Brain pericyte (primary cell): ENCODE data around the gene IFT122.
"Not testable (repeated sequence)": the region's sequence is repeated elsewhere in the genome, so short reads cannot be mapped to it uniquely, and the experiment has no call there.

Experiments
- DNase-seq: peaks from one replicate; pipeline ENCODE4 v3.0.0-alpha.2; 2012; ENCODE audit warnings: low read depth, low spot score

IFT122 gene

DNA sequence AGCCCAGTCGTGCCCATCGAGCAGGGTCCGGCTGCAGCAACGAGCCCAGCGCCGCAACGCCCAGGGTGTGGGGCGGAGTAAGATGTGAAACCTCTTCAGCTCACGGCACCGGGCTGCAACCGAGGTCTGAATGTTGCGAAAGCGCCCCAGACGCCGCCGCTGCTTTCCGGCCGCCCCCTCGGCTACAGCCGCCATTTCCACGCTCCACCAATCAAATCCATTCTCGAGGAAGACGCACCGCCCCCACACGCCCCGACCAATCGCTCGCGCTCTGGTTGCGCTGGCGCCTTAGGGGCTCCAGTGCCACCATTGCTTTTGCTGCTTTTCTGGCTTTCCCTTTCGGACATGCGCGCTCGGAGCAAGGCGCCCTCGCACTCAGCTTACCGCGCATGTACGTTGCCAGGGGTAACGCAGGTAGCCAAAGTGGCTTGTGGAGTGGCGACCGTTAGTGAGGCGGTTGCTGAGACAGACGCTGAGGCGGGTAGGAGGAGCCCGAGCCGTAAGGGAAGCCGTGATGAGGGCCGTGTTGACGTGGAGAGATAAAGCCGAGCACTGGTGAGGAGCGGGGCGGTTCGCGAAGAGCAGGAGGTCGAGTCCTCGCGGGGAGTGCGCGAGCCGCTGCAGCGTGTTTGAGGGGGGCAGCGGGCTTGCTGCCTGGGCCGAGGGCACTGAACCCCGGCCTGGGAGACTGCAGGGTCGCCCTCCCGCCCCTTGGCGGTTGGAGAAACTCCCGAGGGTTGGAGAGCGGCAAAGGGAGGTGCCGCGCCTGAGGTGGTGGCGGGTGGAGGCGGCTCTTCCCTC, at the start of gene IFT122, which contains the start of gene MBD4:
Gene IFT122, plus strand, starts transcription at position 408 of the 801 bp plus-strand sequence. Its CDS starts 107 bp downstream, at position 515.
Gene MBD4, minus strand, starts transcription at position 132 of the 801 bp plus-strand sequence. Its CDS starts 115 bp downstream, at position 17.
- peak; percentile 98 for DNase-seq

- not testable (repeated sequence) for DNase-seq
Observed at GRCh38 chr3:129391583-129391982, 48.4 kb upstream of the IFT122 start.

GRCh38 chr3:129392106-129392887, 47.7 kb upstream of the IFT122 start:
- DNase-seq = not testable (repeated sequence)

DNA sequence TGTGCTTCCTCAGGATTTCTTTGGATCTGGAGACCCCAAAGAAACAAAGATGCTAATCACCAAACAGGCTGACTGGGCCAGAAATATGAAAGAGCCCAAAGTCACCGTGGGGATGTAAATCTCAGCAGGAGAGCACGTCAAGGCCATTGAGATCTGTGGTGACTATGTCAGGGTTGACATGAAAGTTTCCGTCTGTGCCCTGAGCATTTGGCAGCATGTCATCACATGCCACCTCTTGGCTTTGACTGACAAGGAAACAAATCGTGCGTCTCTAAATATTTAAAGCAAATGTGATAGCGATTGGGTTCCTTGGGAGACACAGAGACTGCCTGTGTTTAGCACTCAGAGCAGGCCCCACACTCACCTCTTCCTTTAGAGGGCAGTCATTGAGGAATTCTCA, 46.8 kb upstream of the IFT122 start:
- no peak for DNase-seq

DNA sequence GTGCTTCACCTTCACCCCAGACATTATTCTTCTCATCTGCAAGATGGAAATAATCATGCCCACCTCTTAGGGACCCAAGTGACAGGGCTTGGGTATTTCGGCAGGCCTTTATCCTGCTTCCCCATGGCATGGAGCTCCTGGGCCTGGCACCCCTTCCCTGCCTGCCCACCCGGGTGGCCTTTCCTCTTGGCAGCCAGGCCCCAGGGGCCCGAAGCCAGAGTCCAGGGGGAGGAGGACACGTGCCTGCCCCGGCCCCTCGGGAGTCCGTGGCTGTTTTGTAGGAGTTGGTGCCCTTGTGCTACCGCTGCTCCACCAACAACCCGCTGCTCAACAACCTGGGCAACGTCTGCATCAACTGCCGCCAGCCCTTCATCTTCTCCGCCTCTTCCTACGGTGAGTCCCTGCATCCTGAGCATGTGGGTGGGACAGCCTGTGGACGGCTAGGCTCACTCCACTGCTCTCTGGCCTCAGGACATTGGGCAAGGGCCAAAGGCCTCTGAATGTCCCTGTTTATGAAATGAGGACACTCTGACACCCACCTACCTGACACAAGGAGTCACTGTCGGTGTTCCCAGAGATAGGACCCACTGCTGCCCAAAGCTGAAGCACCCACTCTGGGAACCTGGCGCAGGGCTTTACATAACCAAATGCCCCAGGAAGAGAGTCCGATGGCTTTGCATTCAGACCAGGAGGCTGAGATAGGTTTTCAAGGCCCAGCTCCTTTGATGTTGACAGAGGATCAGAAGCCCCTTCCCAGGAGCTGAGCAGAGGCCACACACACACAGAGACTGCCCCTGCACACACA, 46.1 kb upstream of the IFT122 start:
- not testable (repeated sequence) for DNase-seq

DNA sequence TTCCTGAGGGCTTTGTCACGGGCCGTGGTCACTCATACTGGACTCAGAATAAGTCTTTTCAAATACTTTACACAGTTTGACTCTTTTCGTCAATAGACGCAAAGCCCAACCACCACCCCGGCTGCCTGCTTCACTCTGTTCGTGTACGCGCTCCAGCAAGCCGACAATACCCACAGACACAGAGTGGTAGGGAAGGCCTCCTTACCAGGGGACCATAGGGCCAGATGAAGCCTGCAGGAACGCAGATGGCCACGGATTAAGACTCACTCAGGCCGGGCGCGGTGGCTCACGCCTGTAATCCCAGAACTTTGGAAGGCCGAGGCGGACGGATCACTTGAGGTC, 41.2 kb upstream of the IFT122 start:
- no peak for DNase-seq

DNA sequence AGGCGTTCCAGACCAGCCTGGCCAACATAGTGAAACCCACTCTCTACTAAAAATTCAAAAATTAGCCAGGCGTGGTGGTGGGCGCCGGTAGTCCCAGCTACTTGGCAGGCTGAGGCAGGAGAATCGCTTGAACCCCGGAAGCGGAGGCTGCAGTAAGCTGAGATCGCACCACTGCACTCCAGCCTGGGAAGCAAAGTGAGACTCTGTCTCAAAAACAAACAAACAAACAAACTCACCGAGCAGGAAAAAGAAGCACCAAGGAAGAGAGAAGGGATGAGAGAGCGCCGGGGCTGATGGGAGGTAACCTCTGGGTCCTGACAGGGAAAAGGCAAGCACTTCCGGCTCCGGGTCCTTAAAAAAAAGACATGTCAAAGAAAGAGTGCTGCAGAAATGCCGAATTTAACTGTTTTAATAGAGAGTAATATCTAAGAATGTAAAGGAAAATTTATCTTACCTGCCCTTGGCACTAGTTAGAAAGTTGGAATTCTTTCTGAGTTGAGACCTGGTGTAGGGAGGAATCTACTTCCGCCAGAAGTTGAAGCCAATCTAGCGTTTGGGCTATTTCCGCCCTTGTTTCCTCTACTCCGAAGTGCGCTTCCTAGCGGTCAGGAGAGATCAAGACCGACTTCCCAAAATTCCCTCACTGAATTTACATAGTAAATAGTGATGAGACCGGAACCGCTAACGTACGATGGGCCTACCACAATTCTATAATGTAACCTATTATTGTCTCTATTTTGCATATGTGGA, 40.7 kb upstream of the IFT122 start:
- peak; percentile 88 for DNase-seq

- DNase-seq = no peak
Observed at GRCh38 chr3:129399895-129400357, 40.1 kb upstream of the IFT122 start.

DNA sequence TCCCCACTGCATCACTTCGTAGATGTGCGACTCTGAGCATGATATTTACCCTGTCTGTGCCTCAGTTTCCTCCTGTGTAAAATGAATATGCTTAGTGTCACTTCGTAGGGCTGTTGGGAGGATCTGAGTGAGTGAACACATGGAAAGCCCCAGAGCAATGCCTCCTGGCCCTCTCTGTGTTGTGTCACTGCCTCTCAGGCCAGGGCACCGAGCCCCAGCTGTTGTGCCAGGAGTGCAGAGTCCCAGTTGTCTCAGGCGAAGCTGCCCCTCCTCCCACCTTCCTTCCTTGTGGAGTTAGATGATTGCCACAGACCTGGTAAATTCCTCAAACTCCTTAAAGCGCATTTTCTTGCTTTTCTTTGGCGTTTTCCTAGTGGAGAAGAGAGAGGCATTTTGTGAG, 37.8 kb upstream of the IFT122 start:
- DNase-seq = no peak

GRCh38 chr3:129402616-129403015, 37.4 kb upstream of the IFT122 start:
- no peak for DNase-seq

DNA sequence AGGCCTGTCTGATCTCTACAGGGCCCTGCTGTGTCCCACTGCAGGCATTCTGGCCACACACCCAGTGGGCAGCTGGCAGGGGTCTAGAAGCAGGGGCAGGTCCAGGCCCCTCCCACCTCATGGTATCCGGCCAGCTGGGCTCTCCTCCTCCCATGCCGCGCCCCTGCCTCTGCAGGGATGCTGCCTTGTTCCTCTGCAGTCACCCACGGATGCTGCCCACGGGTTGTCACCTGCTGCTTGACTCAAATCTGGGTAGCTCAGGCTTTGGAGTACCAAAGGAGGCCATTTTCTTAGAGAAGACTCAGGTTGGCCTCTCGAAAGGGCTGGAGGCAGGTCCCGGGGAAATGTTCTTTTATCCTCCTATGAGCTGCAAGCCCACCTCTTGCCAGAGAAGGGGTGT, 36.6 kb upstream of the IFT122 start:
- DNase-seq = no peak

DNA sequence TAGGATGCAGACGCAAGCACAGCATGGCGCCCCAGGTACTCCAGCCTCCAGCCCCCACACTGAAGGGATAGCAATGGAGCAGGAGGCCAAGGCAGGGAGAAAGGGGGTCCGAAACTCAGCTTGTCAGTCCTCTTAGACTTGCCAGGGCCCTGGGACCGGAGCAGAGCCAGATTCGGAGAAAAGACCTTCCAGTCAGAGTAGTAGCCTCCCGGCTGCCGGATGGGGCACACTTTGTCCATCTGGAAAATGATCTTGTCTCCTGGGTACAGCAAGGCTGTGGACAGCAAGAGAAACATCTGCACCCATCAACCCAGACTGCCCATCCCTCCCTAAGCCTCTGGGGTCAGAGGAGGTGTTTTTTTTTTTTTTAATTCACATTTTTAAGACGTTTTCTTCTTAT, 35.9 kb upstream of the IFT122 start:
- no peak for DNase-seq

DNA sequence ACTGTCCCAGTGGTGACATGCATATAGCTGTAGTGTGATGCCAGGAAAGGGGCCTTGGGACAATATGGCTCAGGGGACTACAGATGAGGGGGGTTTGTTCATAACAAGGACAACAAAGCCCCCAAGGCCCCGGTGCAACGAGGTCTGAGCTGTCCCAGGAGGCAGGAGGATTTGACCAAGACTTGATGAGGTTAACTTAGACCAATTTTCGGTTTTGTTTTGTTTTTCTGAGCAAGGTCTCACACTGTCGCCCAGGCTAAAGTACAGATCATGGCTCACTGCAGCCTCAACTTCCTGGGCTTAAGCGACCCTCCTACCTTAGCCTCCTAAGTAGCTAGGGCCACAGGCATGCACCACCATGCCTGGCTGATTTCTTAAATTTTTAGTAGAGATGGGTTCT, 35.4 kb upstream of the IFT122 start:
- DNase-seq = no peak

DNA sequence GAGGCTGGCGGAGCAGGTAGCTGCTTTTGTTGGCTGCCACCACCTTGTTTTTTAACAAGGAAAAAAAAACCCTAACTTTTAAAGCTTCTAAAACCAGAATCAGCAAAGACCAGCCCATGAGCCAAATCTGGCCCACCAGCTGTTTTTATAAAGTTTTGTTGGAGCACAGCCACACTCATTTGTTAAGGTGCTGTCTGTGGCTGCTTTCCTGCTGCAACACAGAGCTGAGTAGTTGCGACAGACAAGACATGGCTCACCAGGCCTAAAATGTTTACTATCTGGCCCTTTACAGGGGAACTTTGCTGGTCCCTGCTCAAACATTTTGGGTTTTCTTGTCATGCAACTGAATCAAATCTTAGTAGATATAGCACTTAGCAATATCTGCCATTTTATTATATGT, 30.5 kb upstream of the IFT122 start:
- DNase-seq = no peak

GRCh38 chr3:129410971-129411370, 29.1 kb upstream of the IFT122 start:
- no peak for DNase-seq

DNA sequence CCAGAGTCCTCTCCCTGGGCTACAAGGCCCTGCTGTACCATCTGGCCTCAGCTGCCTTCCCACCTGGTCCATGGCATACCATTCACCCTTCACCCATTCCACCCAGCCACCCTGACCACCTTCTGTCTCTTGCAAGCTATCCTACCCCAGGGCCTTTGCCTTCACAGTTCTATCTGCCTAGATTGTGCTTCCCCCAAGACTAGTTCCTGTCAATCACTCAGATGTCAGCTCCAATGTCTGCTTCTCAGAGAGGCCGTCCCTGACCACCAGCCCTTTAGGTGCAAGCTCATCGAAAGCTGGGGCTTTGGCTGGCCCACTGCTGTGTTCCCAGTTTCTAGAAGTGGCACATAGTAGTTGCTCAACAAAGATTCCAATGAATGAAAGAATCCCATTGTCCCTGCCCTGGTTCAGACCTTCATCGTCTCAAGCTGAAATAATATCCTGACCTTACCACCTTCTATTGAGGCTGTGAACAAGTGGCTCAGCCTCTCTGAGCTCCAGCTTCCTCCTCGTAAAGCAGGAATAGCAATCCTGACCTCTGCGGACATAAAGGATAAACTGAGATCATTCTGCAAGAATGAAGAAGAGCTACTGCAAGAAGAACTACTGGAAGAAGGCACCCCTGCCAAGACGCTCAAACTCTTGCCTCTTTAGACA, 27.4 kb upstream of the IFT122 start:
- no peak for DNase-seq

GRCh38 chr3:129413238-129413637, 26.8 kb upstream of the IFT122 start:
- not testable (repeated sequence) for DNase-seq

DNA sequence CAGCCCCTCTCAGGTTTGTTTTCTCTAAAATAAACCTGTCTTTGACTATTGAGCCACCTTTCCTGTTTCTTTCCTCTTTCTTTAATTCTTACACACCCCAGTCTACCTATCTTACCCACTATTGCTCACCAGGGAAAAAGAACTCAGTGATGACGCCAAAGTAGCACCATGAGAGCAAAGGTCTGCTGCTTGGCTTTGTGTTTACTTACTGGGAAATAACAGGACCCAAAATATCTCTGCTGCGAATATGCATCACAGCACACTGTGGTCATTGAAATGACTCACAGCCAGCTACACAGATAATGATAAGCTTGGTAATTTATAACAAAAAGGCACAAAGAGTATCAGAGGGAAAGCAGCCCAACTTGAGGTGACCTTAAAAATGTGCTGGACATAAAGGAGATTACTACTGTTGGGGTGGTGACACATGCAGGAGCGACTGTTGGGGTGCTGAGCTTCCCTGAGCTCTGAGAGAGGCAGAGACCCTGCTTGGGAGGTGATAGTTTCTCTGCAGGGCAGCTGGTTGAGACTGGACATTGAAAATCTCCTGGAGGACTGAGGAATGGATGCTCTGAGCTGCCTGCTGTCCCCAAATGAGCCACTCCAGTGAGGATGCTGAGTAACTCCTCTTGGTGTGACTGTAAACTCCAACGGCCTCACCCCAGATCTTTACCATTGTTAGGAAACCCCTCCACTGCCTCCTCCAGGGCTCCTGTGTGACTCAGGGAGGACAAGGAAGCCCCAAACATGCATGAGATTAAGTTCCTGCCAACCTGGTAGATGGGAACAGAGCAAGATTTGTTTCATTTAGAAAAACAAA, 26.1 kb upstream of the IFT122 start:
- peak; percentile 41 for DNase-seq

DNA sequence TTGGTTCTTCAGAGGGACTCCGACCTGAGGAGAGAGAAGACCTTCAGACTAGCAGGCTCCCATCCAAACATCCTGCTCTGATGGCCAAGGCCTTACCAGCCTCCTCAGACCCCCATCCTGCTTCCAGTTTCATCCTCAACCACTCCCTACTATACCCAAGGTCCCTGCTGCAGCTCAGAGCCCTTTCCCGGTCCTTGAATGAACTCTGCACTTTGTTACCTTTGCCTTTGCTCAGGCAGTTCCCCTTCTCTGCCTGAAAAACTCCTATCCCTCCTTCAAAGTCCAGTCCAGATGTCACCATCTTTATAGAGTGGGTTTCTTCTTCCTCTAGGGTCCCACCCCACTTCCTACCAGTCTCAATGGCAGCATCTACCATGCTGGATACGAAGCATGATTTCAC, 24.6 kb upstream of the IFT122 start:
- no peak for DNase-seq

GRCh38 chr3:129415830-129416229, 24.2 kb upstream of the IFT122 start:
- no peak for DNase-seq
